Measurements from ENCODE around the gene RPTOR.
"Not testable (repeated sequence)": the region's sequence is repeated elsewhere in the genome, so short reads cannot be mapped to it uniquely, and the experiment has no call there.

RPTOR gene

DNA sequence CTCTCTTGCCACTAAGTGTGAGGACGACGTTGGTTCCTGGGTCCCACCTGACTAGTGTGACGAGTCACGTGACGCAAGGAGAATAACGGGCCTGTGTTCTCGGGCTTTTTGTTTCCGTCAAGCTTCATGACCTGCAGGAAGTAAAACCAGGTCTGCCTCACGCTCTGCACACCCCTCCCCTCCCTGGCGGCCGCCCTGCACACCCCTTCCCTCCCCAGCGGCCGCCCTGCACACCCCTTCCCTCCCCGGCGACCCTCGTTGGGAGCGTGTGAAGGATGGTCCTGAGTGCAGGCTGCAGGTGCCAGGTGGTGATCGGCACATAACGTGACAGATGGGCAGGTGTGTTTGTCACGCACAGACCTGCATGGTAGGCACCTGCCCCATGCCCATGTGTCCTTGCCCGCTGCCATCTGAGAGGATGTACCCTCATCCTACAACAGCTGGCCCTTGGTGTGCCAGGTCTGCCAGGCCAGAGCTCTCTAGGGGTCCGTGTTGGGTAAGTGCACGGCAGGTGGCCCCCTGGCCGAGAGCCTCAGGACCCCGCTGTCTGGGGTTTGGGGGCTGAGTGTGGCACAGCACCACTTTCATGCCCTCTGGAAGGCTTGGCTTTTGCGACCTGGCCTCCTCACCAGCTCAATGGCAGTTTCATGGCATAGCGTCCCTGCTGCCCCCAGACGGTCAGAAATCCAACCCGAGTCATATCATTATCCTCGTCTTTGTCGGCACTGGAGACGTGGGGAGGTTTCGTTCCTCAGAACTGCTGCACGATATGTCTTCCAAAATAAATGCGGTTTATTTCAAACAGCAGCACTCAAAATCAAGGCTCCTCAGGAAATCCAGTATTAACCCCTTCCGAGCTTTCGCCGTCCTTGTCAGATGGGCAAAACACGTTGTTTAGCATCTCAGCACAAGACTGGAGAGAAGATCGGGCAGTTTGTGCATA, 255.2 kb downstream of the RPTOR start:
- no peak for DNase-seq (ENCODE audit: low read depth)

DNA sequence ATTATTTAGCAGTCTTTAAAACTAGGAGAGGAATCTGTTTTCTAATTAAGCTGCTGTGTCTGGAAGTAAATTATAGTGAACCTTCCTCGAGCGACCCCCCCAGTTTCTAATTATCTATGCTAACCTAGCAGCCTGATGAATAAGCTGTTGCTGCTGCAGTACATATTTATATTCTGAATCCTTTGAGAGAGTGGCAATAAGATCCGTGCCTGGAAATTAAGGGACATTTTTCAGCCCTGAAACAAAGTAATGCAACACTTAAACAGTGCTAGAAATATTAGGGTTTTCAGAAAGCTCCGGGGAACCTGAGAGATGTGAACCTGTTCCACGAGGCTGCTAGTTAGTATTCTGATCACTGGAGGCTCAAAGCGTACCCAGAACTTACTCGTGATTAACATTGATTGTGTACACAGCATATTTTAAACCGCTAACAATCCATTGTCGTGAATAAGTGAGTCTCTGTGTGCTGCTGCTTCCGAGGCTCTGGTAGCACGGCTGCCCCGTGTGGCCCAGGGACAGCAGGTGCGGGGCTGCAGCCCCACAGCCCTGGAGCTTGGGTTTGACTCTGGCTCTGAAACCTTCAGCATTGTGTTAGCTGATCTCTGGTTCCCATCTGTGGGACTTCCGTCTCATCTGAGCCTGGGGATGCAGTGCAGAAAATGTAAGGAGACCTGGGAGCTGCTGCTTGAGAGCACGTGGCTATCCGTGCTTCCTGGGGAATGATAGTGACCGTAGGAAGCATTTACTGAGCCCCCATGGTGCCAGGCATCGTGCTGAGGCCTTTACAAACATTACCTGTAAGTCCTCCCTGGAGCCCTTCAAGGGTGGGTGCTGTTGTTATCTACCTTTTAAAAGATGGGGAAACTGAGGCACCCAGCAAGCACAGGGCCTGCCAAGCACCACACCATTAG, 256.1 kb downstream of the RPTOR start:
- DNase-seq (ENCODE audit: low read depth) = no peak

DNA sequence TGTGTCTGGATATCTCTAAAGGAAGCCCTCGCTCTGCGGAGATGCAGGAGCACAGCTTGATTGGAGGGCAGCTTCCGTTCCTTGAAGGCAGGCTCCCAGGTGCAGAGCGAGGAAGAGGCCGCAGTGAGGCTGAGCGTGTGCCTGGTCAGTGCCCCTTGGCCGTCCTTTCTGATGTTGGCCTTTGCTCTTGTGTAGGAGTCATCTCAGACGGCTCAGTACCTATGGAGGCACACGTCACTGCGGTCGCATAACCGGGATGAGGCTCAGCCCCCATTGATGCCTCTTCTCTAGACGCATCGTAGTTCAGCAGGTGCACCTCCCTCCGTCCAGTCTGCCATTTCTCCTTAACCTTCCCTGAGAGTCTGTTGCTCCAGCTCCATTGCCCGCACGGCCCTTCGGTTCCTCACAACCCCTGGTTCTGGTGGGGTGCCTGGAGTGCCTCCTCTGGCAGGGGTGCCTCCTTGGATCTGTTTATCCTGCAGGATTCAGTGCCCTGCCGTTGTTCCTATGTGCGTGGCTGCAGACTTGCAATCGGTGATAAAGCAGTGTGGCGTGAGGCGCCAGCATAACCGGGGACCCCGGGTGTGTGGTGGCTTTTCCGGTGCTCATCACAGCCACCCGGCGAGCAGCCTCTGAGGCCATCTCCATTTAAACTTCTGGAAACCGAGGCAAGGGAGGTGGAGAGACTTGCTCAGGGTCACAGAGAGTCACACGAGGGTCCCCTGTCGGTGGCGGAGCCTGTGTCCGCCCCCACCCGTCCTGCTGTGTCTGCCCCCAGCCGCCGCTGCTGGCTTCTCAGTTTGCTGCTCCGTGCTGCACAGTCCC, 258.2 kb downstream of the RPTOR start:
- no peak for DNase-seq (ENCODE audit: low read depth)

DNA sequence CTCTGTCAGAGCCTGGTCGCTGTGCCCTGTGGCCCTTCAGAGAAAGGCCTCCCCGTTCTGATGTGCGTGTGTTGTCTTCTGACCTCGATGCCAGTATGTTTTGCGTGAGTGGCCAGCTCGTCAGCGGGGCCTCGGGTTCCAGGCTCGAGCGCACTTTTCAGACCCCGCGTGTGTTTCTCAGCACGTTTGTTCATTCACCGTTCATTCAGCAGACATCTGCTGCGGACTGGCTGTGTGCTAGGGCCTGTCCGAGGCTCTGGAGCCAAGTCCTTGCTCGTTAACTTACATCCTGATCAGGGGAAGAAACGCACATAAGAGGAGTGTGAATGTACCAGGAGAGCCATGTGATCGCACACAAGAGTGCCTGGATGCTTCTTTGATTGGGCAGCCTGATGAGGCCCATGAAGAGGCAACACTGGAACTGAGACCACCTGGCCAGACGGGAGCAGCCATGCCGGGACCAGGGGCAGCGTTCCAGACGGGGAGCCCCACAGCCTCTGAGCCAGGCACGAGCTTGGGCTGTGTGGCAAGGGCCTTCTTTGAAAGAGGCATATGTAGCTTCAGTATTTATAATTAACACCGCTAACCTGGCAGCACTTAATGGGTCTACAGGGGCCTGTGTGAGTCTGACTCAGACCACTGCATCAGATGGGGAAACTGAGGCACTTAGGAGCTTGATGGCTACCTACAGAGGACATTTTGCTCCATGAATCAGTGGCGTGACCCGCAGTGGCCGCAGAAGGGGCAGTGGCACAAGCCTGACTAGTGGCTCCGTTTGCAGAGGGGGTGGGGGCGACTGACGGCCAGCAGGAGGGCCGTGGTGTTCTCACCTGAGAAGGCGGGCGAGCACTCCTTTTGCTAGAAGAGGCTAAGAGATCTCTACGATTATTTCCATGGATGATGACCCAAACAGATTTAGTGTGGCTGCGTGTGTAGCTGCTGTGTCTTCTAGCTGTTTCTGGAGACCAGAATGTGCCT, 259.1 kb downstream of the RPTOR start:
- no peak for DNase-seq (ENCODE audit: low read depth)

DNA sequence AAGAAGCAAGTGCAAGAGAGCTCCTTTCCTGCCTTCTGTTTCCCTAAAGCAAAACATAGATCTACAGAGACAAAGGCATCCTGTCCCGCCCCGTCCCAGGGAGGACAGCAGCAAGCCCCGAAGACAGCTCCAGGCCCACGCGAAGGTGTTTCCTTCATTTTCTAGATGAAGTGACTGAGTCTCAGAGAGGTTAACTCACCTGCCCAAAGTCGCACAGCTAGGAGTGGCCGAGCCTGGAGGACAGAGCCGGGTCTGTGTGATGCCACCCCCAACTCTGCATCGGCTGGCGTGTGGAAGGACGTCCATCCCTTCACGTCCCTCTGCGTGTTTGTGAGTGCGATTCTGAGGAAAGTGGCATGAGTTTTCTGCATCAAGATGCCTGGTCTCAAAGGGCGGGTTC, 259.8 kb downstream of the RPTOR start:
- no peak for DNase-seq (ENCODE audit: low read depth)

DNA sequence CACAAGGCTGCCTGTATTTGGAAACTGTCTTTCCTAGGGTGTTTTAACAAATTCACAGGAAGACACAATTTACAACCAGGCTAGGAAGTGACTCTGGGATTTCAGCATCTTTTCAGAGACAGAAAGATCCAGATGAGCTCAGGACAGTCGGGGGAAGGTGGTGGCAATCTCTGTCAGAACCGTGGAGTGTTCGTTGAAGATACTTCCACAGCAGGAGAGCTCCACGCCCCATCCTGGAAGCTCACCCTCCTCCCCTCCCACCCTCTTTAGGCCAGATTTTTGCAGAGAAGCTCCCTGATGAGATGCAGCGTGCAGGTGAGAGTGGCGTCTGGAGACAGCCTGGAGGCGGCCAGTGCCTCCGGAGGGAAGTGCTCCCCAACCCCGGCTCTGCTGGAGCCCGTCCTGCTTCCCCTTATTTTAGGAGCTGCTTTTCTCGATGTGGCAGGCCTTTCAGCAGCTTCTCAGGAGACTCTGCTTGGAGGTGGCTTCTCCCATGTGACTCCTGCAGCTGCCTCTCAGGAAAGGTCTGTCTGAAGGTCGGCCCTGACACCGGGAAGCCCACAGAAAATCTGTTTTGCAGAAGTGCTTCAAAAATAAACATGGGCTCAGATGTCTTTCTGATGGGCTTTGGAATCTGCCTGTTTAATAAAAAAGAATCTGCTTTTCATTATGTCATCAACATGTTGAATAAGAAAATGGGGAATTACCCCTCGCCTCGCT, 260.6 kb downstream of the RPTOR start:
- DNase-seq (ENCODE audit: low read depth) = no peak

DNA sequence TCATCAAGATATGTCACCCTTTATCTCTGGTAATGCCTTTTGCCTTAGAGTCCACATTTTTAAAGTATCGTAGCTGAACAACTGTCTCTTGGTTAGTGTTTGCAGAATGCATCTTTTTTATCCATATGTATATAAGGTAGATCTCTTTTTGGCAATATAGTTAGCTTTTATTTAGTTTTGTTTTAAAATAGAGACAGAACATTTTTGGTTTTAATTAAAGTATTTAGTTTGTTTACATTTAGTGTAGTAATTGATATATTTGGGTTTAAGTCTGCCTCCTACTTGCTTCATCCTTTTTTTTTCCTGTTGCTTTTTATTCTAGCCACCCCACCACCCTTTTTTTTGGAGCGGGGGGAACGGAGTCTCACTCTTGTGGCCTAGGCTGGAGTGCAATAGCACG, 262.4 kb downstream of the RPTOR start:
- no peak for DNase-seq (ENCODE audit: low read depth)

DNA sequence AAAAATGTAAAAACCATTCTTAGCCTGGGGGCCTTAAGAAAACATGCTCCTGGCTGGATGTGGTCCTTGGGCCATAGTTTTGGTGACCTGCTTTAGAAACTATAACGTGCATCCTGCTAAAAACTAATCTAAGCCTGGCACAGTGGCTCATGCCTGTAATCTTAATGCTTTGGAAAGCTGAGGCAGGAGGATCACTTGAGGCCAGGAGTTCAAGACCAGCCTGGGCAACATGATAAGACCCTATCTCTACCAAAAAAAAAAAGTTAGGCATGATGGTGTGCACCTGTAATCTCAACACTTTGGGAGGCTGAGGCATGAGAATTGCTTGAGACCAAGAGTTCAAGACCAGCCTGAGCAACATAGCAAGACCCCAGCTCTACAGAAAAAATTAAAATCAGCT, 263.2 kb downstream of the RPTOR start:
- DNase-seq (ENCODE audit: low read depth) = no peak

DNA sequence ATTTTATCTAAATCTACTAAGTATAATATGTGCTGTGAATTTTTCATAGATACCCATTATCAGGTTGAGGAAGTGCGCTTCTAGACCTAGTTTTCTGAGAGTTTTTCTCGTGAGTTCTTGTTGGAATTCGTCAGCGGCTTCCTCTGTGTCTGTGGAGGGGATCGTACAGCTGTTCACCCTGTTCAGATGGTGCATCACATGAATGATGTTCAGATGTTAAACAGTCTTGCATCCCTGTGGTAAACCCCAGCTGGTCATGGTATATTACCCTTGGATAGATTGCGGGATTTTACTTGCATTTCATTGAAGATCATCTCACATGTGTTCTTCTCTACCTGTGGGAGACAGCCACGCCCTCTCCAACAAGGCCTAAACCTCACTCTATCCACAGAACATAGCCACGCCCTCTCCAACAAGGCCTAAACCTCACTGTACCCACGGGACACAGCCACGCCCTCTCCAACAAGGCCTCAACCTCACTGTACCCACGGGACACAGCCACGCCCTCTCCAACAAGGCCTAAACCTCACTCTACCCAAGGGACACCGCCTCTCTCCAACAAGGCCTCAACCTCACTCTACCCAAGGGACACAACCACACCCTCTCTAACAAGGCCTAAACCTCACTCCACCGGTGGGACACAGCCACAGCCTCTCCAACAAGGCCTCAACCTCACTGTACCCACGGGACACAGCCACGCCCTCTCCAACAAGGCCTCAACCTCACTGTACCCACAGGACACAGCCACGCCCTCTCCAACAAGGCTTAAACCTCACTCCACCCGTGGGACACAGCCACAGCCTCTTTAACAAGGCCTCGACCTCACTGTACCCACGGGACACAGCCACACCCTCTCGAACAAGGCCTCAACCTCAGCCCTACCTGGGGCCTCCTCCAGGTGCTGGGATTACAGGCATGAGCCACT, 266.8 kb downstream of the RPTOR start:
- DNase-seq (ENCODE audit: low read depth) = no peak

DNA sequence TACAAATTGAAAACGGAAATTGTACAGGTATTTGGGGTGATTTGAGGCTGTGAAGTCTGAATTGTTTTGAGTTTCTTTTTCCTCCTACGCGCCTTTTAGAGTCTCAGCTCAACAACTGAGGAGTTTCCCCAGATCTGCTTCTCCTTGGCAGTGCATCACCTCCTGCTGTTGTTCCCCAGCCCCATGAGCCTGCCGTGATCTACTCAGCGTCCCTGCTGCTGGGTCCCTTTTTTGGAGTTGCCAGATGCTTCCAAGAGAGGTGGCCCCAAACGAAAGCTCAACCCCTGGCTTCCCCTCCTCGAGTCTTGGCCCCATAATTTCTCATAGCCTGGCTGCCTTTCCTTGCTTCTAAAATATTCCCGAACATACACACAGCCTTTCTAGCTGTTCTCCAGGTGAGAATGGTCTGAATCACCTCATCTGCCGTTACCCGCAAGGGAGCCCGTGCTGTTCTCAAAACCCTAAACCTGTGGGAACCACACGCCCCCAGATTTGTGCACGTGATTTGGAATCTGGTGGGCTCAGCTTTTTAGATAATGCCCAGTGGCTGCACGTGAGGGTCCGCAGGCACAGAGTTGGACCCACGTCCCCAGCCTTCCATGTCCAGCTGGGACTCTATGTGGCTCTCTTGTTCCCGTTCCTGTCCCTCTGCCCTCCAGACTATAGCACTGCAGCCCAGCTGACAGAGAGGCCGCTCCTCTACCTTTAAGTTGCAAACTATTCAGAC, 267.9 kb downstream of the RPTOR start:
- no peak for DNase-seq (ENCODE audit: low read depth)

DNA sequence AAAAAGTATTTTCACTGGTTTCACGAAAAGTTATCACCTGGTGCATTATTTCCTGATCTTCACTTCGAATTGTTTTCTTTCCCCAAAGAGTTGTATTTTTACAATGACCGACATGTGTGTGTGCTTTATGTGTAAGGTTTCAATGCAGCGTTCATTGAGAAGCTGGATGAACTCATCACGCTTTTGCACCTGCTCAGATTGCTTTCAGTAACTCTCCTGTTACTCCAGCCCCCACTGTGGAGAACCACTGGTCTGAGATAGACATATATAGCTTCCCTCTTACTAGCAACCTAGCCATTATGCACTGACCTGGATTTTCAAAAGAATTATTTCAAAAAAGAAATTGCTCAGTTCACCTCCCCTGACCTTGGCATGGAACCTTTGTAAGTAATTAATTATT, 268.7 kb downstream of the RPTOR start:
- DNase-seq (ENCODE audit: low read depth) = no peak

DNA sequence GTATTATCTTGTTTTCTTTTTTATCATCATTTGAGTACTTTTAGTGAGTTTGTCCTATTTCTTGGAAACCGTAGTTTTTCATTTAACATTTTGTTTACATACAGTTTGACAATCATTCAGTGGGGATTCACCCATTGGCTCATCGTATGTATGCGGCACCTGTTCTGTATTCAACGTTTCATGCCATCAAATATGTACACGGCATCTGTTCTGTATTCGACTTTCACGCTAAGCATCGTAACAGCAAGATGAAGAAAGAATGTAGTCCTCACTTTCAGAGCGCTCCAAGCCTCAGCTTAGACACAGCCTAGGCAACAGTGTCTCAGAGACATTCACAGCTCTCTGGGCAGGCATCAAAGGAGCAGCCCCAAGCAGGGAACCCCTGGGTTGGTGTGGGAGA, 269.9 kb downstream of the RPTOR start:
- no peak for DNase-seq (ENCODE audit: low read depth)

DNA sequence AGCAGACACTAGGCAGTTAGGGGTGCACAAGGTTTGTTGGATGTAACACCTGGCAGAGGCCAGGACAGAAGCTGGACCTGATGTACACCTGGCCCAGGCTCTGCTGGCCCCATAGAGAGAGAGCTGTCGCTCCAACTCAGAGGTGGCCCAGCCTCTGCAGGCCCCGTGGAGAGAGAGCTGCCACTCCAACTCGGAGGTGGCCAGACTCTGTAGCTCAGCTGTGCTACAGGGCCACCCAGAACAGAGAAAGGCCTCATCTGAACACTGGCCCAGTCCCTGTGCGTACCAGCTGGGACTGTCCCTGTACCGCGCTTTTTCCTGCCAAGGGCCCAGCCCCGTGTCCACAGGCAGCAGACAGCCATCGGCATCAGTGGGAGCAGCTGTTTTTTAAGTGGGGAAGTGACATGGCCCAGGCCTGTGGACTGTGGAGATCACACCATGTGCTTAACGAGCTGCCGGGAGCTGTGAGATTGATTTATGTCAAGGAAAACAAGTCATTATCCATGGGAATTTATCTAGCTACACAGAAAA, 270.6 kb downstream of the RPTOR start:
- DNase-seq (ENCODE audit: low read depth) = no peak

DNA sequence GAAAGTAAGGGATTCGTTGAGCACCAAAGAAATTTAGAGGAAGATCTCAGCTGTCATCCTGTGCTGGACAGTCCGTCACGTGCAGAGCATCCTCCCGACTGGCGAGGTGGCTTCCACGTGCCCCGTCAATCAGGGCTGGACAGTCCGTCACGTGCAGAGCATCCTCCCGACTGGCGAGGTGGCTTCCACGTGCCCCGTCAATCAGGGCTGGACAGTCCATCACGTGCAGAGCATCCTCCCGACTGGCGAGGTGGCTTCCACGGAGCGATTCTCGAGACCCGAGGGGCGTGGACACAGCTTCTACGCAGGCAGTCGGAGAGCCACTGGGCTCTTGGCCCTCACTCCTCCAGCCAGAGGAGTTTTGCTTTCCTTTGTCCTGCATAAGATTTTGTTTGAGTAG, 271.1 kb downstream of the RPTOR start:
- not testable (repeated sequence) for DNase-seq (ENCODE audit: low read depth)

DNA sequence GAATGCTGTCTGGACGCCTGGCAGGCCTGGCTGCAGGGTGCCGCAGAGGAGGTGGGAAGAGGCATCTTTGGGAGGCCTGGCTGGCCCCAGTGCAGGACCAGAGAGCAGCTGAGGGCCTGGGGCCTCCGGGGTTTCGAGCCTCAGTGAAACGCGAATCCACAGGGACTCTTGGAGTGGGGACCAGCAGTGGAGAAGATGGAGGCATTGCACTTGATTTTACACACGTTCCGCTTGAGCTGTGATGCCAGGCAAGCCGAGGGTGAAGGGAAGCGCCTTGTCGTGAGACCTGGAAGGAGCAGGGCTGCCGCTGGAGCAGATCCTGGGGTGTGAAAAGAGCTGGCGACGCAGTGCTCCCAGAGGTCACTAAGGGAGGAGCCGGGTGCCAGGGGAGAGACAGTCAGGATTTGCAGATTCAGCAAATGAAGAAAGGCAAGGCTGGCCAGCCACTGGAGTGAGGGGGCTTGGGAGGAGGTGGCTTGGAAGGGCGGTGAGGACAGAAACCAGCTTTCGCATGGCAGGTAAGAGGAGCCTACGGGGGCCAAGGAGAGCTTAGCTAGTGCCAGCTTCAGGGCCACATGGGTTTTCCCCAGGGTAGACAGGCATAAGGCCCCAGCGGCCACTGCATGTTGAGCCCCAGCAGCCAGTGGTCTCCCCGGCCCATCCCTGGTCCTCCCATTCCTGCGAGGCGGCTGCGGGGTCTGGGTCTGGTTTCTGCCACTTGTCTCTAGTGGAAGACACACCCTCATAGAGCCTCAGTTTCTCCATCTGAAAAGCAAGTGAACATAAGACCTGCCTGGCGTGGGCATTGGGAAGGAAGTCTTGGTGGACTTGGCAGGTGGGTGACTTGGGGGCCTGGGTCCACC, 271.8 kb downstream of the RPTOR start:
- DNase-seq (ENCODE audit: low read depth) = no peak

DNA sequence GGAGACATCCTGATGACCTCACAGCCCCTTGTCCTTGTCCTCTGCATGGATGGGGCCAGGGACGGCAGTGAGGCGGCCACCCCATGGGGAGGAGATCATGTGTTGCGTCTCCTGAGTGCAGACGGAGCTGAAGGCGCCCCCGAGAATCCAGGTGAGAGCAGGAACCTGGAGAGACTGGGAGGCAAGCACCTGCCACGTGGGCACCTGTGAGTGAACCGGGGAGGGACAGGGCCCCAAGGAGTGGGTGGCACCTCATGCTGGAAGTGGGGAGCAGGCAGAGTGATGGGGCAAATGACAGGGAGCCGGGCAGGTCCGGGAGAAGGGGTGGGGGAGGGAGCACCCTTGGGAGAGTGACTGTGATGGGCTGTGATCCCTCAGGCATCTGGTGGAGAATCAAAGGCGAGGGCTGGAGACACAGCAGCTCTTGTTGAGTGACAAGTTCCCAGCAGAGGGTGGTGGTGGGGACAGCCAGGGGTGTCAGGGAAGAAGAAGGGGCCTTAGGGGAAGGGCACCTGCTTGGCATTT, 272.7 kb downstream of the RPTOR start:
- DNase-seq (ENCODE audit: low read depth) = no peak

DNA sequence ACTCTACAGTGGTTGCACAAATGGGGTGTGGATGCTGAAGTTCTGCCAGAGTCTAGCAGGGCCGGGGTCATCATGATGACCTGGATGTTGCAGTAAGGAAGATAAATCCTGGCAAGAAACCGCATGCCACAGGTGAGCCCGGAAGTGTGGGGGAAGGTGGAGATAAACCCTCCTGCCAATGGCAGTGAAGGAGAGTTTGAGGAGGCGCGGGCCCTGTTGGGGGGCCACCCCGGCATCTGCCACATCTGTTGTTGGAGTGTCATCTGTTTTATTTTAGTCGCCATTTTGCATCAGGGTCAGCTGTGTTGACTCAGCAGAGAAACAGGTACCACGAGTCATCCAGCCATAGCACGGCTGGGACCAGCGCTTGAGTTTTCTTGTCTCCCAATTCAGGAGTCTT, 273.2 kb downstream of the RPTOR start:
- no peak for DNase-seq (ENCODE audit: low read depth)

Data from stimulated activated CD8-positive, alpha-beta memory T cell treated with anti-CD3 and anti-CD28 coated beads, Interleukin-12 subunit alpha, Interleukin-12 subunit beta, amount 100 ng/mL, for 4 hours (primary cell).